NCI-H82 (cell line): Measurements from ENCODE around the gene OPTN.
"Not testable (repeated sequence)": the region's sequence is repeated elsewhere in the genome, so short reads cannot be mapped to it uniquely, and the experiment has no call there.

Source experiments
- DNase-seq: peaks from one replicate; lab custom pipeline; 2025; lab: John Stamatoyannopoulos, UW

The OPTN gene

DNA sequence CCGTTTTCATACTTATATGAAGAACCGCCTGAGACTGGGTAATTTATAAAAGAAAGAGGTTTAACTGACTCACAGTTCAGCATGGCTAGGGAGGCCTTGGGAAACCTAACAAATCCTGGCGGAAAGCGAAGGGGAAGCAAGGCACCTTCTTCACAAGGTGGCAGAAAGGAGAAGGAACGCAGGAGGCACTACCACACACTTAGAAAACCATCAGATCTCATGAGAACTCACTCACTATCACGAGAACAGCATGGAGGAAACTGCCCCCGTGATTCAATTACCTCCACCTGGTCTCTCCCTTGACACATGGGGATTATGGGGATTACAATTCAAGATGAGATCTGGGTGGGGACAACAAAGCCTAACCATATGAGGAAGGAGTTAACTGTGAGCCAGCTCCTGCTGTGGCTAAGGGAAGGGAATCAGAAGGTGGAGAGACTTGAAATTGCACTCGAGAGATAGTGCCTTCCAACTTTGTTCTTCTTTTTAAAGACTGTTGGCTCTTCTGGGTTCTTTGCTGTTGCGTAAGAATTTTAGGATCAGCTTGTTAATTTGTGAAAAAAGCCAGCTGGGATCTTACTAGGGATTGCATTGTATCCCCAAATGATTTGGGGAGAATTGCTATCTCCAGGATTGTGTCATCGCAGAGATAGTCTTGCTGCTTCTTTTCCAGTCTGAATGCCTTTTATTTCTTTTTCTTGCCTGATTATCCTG is 21.0 kb downstream of the OPTN start:
- peak; percentile 90 for DNase-seq

GRCh38 chr10:13121500-13121854 is 21.5 kb downstream of the OPTN start:
- DNase-seq = no peak

DNA sequence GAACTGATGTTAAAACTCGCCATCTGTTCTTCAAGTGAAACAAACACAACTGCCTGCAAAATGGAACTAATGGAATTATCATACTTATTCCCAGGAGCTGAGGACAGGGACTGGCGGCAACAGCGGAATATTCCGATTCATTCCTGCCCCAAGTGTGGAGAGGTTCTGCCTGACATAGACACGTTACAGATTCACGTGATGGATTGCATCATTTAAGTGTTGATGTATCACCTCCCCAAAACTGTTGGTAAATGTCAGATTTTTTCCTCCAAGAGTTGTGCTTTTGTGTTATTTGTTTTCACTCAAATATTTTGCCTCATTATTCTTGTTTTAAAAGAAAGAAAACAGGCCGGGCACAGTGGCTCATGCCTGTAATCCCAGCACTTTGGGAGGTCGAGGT is 36.7 kb downstream of the OPTN start:
- peak; percentile 55 for DNase-seq

- DNase-seq = peak; percentile 5
Observed at GRCh38 chr10:13139150-13139549, 39.2 kb downstream of the OPTN start.

- DNase-seq = no peak
Observed at GRCh38 chr10:13139676-13140075, 39.7 kb downstream of the OPTN start.

GRCh38 chr10:13140627-13141190 is 40.7 kb downstream of the OPTN start:
- no peak for DNase-seq

- no peak for DNase-seq
Observed at GRCh38 chr10:13143766-13144165, 43.8 kb downstream of the OPTN start.

GRCh38 chr10:13144814-13145213 is 44.9 kb downstream of the OPTN start:
- no peak for DNase-seq

GRCh38 chr10:13146379-13146778 is 46.4 kb downstream of the OPTN start:
- no peak for DNase-seq

DNA sequence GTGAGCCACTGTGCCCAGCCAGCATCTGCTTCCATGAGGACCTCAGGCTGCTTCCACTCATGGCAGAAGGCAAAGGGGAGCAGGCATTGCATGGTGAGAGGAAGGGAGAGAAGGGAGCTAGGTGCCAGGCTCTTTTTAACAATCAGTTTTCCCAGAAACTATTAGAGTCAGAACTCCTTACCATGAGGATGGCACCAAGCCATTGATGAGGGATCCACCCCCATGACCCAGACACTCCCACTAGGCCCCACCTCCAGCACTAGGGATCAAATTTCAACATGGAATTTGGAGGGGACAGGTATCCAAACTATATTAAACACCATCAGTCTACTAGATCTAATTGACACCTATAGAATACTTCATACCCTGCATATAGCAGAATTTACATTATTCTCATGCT is 47.2 kb downstream of the OPTN start:
- DNase-seq = no peak

GRCh38 chr10:13152296-13152695 is 52.3 kb downstream of the OPTN start:
- DNase-seq = no peak

DNA sequence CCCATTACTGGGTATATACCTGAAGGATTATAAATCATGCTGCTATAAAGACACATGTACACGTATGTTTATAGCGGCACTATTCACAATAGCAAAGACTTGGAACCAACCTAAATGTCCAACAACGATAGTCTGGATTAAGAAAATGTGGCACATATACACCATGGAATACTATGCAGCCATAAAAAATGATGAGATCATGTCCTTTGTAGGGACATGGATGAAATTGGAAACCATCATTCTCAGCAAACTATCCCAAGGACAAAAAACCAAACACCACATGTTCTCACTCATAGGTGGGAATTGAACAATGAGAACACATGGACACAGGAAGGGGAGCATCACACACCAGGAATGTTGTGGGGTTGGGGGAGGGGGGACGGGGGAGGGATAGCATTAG is 55.9 kb downstream of the OPTN start:
- DNase-seq = not testable (repeated sequence)

DNA sequence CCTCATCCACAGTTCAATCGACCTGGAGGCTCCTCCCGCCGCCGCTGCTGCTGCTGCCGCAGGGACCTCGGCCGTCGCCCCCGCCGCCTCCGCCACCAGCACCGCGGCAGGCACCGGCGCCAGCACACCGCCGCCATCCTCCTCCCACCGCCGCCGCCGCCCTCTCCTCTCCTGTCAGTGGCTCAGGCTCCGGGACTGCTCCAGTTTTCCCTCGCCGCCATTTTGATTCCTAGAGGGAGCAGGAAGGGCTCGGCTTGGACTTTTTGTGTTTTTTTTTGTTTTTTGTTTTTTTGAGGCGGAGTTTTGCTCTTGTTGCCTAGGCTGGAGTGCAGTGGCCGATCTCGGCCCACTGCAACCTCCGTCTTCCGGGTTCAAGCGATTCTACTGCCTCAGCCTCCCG is 58.4 kb downstream of the OPTN start:
- no peak for DNase-seq

DNA sequence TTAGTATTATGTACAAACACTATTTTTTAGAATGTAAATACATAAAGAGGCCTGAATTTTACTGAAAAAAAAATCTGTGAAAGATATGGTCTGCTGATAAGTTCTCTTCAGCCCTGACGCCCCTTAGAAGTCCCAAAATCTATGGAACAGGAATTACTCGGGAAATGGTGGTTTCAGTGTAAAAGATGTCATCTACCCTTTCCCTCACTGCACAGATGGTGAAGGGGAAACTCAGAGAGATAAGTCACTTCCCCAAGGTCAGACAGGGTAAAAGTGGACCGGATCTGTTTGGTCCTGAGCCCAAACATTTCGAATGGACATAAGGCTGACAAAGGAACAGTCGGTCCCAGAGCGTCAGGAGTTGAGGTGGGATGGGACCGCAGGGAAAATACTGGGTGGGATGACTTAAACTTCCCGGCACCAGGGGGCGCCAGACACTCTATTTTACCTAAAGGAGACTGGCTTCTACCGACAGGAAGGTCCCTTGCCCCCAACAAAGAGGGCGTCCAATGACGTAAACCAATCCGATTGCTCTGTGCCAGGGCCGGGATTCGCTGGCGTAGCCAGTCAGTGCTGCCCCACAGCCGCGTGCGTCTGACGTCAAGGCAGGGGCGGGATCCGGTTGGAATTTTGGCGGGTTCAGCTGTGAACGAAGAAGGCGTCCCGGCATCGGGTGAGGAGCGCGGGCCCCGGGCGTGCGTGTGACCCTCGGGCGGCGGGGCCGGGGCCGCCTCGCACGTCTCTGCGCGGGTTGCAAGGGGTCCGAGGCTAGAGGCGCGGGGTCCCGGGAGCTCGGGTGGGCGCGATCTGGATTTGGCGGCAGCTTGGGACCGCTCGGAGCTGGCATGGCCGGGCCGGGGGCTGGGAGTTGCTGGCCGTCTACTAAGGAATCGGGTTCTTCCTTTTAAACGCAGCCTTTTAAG is 61.2 kb downstream of the OPTN start, which contains the start of gene MCM10:
Gene MCM10, plus strand, starts transcription at position 625 of the 923 bp plus-strand sequence. CDS start 2,645 bp downstream, outside the sequence.
- DNase-seq = peak; percentile 99

DNA sequence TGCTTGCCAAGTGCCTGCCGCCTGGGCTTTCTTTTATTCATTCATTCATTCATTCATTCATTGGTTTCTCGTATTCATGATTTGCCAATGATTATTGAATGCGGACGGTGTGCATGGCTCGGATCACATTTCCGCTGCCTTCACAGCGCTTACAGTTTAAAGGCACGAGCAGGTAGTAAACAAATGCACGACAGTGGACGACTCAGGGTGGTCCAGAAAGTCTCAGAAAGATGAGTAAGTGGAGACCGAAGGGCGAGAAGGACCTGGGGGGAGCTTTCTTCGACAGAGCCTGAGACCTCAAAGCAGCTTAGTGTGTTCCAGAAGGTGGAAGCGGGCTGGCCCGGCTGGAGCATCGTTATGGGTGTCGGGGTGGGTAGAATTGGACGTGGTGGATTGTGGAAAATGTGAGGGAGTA is 61.9 kb downstream of the OPTN start:
- peak; percentile 39 for DNase-seq

DNA sequence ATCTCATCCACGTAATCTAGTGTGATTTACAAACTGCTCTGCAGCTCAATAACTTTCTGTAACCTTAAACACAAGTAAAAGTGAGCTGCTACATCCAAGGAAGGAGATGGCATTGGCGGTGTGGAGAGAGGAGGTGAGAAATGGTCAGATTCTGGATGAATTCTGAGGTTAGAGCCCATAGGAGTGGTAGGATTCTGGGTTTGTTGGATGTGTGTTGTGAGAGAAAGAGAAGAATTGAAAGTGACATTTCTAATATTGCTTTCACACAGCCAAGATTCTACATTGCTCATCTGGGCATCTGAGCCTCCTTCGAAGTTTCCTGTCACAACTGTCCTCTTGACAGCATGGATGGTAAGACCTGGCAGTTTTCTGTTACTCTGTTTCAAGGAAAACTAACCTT is 63.9 kb downstream of the OPTN start:
- DNase-seq = no peak

DNA sequence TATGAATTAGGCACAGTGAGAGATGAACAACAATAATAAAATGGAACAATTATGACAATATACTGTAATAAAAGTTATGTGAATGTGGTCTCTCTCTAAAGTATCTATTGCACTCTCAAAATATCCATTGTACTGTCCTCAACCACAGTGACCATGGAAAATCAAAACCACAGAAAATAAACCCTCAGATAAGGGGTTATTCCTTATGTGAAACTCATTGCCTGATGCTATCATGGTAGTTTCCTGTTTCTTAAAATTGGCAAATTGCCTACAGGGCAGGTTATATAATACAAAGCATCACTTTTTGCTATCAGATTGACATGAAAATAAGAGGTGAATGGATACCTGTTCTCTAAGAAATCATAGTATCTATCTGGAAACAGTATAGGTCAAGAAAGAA is 65.2 kb downstream of the OPTN start:
- DNase-seq = no peak

DNA sequence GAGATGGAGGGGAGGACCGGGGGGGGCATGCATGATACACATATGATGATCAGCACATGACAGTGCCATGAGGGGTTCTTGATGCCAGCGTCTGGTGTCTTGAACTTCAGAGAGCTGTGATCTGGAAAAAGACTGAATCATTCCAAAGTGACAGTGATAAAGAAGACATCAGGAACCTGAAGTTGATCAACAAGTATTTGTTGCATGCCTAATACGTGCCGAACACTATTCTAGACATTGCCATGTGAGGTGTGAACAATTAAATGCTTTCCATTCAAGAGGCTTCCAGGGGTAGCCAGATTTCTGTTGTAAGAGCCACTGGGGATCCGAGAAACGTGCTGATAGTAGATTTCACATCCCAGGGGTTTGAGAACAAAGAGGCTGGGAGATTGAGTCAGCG is 67.6 kb downstream of the OPTN start:
- DNase-seq = no peak

DNA sequence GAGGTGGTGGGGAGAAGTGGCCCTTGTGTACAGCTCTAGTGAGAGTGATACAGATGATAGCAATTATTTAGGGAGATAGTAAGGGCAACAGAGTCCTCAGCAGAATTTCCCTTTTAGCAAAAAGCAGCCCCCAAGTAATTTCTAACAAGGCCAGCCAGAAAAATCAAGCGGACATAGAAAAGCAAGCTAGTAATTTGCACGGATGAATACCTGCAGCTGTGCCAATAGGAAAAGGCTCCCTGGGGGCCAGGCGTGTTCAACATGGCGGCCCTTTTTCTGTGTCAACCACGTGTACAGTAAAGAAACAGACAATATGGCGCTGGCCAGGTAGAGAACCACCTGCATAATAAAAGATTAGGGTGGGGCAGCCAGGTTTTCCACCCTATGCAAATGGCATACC is 68.8 kb downstream of the OPTN start:
- DNase-seq = no peak

- no peak for DNase-seq
Observed at GRCh38 chr10:13173616-13174015, 73.7 kb downstream of the OPTN start.

- DNase-seq = no peak
Observed at GRCh38 chr10:13180788-13181187, 80.8 kb downstream of the OPTN start.

- DNase-seq = no peak
Observed at GRCh38 chr10:13182424-13182823, 82.5 kb downstream of the OPTN start.

DNA sequence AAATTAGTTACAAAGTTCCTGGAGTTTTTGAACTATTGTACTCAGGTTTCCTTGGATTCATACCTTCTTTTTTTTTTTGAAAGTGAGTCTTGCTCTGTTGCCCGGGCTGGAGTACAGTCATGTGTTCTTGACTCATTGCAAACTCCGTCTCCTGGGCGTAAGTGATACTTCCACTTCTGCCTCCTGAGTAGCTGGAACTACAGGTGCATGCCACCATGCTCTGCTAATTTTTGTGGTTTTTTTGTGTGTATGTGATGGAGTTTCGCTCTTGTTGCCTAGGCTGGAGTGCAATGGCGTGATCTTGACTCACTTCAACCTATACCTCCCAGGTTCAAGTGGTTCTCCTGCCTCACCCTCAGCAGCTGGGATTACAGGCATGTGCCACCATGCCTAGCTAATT is 83.7 kb downstream of the OPTN start:
- DNase-seq = no peak
